ENCODE measurements around the gene KCTD15. TPM values are rescaled to one million over a fixed set of nuclear protein-coding genes. Genes with fewer than 3 reads are reported as not detected.
"Not testable (repeated sequence)": the region's sequence is repeated elsewhere in the genome, so short reads cannot be mapped to it uniquely, and the experiment has no call there.

KCTD15 gene
- total RNA-seq, 1 donor from 2014 or later = 11.0 TPM

DNA sequence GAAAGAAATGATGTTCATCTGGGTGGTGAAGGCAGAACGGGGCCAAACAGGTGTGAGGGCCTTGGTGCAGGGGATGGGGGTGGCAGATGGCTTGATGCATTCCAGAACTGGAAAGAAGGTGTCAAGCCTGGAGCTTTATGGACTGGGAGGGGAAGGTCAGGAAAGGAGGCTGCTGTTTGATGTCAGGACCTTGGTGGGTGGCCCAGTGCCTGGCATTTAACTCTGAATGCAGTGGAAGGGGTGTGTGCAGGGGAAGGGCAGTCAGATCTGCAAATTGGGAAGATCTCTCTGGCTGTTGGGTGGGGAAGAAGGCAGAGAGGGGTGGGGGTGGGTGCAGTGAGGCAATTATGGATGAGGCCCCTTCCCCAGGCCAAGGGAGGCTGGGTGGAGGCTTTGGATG, 11.7 kb downstream of the KCTD15 start:
- intact Hi-C loops (cut with DNase I) = no loop called here
- ATAC-seq (ENCODE audit: poor library complexity) = no peak
- DNase-seq = no peak

DNA sequence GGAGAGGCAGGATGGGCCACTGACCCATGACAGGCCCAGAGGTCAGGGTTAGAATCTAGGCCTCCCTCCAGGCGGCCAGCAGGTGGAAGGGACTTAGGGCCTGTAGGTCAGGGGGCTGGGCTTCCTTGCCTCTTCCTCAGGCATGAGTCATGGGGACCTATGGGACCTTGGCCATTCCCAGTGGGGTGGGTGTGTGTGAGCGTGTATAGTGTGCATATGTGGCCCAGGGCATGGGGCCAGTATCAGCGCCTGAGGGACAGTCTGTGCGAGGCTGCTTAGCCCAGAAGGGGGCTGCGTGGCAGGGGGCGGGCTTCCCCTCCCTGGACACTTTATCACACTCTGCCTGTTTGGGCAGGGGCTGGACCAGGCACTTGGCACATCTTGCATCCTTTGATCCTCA, 13.3 kb downstream of the KCTD15 start:
- intact Hi-C loops (cut with DNase I) = no loop called here
- DNase-seq = peak; percentile 41

DNA sequence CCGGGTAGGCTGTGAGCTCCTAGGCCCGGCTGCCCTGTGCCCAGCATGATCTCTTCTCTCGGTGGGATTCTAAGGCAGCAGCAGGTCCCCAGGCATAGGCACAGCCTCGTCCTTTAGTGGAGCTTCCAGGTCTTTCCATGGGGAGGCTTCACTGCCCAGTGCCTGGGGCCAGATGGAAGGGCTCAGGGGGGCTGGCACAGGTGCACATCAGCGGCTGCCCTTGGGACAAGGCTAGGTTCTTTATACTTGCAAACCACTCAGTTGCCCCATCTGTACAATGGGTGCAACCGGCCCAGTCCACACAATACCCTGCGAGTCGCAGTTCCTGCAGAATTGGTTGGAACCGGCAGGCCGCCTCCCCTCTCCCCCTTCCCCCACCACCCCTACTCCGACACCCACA, 14.2 kb downstream of the KCTD15 start:
- DNase-seq (peak; percentile 23), ATAC-seq (ENCODE audit: poor library complexity) (no peak)
- intact Hi-C loops (cut with DNase I) = no loop called here

More for the DNA sequence above, 13.3 kb downstream of the KCTD15 start:
- ATAC-seq (ENCODE audit: poor library complexity) = no peak

DNA sequence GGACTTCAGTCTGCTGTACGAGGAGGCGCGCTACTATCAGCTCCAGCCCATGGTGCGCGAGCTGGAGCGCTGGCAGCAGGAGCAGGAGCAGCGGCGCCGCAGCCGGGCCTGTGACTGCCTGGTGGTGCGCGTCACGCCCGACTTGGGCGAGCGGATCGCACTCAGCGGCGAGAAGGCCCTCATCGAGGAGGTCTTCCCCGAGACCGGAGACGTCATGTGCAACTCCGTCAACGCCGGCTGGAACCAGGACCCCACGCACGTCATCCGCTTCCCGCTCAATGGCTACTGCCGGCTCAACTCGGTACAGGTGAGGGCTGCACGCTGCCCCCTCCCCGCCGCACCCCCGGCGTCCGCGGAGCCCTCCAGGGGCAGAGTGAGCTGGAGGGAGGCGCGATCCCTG, 14.6 kb downstream of the KCTD15 start:
- intact Hi-C loops (cut with DNase I) = no loop called here
- DNase-seq (peak; percentile 32), ATAC-seq (ENCODE audit: poor library complexity) (no peak)

DNA sequence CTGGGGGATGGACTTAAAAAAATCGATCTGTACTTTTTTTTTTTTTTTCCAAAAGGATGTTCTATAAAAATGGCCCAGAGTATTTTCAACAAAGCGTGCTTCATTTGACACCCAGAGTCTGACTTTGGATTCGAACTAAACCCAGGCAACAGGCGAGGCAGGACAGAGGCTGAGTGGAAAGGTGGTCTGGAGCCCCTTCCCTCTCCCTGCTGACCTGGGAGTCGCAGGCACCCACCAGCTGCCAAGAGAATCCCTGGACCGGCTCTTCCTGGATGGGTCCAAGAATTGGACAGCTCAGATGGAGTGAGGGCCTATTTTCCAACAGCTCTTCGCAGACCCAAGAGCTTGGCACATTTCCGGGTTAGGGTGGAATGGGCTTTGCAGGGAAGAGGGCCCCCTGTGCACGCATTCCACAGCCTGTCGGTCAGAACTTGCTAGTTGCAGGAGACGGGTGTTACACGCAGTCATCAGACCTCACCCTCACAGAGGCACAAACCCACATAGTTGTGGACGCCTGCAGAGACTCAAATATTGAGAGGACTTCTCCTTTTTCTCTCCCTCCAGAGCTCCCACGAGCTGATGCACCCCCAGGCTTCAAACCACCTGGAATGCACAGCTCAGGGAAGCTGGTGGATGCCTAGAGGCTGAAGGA, 15.2 kb downstream of the KCTD15 start:
- DNase-seq = no peak
- ATAC-seq (ENCODE audit: poor library complexity) = no peak
- intact Hi-C loops (cut with DNase I) = no loop called here

DNA sequence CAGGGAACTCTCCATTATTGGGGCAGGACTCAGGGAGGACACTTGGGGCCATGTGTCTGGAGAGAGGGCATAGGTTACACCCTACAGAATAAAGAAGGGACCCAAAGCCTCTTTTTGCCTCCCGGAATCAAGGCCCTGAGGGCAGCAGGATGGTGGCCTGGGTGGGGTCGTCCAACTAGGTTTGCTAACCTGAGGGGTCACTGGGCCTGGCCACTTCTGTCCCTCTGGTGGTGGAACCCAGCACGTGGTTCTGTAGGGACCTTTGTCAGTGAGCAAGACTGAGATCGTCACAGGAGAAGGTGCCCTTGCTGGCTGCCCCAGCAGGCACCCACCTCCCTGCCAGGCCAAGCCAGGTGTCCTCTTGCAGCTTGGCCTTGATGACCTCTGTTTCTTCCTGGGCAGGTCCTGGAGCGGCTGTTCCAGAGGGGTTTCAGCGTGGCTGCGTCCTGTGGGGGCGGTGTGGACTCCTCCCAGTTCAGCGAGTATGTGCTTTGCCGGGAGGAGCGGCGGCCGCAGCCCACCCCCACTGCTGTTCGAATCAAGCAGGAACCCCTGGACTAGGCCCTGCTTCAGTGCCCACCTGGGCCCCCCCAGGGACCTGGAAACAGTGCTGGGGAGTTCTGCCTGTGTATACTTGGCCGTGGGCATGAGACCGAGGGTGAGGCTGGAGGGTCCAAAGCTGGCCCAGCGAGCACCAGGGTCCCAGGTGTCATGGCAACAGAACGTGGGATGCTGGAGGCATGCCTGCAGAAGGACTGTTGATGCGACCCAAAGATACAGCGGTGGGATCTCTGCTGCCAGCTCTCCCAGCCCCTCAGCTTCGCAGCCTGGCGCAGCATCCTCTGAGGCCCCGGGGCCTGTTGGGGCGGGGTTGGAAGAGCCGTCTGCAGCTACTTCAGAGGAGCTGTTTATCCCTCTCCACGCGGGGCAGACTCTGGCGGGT, 16.0 kb downstream of the KCTD15 start:
- ATAC-seq (ENCODE audit: poor library complexity) (no peak), DNase-seq (peak; percentile 38)
- intact Hi-C loops (cut with DNase I) = no loop called here

DNA sequence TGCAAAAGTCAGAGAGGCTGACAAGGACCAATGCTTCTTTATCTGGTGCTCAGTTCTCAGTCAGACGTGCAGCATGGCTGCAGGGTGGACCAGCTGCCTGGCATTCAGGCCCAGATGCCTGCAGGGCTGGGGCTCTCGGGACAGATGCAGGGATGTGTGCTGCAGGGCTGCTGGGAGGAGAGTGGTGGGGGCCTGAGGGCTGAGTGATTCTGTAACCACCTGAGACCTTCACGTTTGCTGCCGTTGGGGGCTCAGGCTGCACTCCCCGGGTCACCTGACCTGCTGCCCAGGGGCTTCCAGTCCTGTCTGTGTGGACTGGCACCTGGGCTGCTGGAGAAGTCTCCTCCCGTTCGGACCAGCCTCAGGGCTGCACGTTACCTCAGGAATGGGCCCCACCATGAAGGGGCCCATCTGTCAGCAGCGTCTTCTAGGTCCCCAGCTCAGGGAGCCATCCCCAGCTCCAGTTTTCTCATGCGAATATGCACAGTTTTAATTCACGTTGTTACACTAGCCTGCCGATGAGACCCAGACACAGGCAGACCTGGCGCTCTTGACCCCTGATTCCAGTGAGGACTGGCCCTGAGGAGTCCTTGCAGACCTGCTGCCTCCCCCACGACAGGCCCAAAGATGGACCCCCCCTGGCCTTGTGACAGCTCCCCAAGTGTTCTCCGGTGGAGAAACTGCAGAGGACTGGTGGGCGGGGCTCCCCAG, 16.9 kb downstream of the KCTD15 start:
- DNase-seq = peak; percentile 29
- no peak for ATAC-seq (ENCODE audit: poor library complexity)
- intact Hi-C loops (cut with DNase I) = no loop called here

DNA sequence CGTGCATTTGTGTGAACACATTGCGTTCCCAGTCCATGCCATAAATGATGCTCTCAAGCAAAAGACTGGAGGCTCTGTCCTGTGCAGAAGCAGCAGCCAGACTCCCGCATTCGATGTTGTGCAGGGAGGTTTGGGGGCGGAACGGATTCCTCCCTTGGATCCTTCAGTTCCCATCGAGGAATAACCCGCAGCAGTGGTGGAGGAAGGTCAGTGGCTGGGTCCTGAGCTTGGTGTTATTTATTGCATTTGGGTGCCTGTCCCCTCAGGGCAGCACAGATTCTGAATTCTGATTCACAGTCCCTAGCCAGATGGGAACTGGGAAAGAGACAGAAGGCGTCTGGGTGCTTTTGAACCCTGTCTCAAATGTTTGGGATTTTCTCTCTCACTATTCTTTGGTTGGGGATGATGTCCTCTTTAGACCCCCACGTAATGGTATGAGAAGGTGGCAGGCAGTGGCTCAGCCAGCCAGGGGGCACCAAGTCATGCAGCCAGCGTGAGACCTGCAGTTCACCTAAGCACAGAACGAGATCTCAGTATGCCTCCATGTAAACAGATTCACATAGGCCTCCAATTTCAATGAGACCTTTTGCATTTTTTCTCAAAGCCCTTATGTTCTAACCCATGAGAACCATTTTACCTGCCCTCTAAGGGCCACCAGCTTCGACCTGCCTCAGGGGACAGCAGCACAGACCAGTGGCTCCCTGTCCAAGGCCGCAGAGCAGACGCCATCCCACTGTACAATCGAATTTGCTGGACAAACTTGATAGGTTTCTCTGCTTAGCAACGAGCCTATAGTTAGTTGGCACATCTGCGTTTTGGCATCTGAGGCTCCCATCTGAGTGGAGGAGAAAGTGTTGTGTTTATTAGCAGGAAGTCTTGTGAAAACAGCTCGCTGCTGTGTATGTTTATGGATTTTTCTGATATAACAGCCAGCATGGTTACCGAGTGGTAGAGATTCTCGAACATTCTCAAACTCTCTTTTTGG, 17.8 kb downstream of the KCTD15 start:
- intact Hi-C loops (cut with DNase I) = no loop called here
- DNase-seq (peak; percentile 13), ATAC-seq (ENCODE audit: poor library complexity) (no peak)

DNA sequence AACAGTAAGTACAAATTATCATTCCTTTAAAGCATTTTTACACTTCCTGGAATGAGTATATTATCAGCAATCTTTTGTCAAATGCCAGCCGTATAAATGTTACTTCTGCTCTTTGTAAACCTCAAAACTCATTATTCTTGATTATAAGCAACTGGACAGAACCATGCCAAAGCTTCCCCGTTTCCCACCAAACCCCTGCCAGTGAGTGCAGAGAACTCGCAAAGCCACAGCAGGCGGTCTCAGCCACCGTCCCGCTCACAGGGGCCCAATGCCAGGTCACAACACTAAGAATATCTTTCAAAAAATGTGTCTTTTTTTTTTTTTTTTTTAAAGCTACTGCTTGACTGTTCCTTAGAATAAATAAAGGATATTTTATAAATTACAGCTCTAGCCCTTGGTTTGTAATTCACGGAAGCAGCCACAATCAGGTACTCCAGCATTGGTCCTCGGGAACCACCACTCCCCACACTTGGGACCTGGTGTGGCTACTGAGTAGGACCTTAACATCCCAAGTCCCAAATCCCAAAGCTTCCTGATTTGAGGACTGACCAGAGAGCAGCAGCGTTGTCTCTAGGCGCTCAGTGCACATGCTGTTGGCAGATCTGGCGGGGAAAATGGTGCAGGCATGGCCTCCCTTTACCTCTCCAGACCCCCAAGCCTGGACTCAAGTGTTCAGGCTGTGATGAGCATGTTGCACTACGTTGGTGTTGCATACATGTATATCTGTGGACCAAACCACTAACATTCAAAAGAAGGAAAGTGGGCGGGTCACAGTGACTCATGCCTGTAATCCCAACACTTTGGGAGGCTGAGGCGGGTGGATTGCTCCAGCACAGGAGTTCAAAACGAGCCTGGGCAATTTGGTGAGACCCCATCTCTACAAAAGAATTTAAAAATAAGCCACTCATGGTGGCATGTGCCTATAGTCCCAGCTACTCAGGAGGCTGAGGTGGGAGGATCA, 19.0 kb downstream of the KCTD15 start:
- intact Hi-C loops (cut with DNase I) = no loop called here
- peak; percentile 16 for DNase-seq
- ATAC-seq (ENCODE audit: poor library complexity) = no peak

DNA sequence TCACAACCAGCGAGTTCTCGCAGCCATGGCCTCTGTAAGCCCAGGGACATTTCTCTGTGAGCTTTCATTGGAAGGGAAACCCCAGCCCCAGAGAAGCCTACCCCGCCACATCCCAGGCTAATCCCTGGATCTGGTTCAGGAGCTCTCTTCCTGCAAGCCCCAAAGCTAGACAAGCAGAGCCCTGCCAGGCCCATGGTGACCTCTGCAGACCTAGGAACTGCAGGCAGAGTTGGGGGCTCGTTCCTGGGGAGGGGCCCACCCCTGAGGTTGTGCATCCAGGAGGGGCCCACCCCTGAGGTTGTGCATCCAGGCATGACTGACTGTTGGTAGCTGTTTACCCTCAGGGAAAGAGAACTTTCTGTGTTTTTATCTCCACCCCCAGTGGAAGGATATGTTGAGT, 21.7 kb downstream of the KCTD15 start:
- intact Hi-C loops (cut with DNase I) = no loop called here
- ATAC-seq (ENCODE audit: poor library complexity) (no peak), DNase-seq (peak; percentile 30)

DNA sequence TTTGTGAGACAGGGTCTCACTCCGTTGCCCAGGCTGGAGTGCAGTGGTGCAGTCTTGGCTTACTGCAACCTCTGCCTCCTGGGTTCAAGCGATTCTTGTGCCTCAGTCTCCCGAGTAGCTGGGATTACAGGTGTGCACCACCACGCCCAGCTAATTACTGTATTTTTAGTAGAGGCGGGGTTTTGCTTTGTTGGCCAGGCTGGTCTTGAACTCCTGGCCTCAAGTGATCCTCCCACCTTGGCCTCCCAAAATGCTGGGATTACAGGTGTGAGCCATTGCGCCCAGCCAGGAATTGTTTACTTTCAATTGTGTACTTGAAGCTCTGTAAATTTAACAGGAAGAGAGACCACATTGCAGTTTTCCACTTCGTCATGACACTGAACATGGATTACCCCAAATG, 22.4 kb downstream of the KCTD15 start:
- intact Hi-C loops (cut with DNase I); ATAC-seq (ENCODE audit: poor library complexity): not testable (repeated sequence)
- peak; percentile 3 for DNase-seq

DNA sequence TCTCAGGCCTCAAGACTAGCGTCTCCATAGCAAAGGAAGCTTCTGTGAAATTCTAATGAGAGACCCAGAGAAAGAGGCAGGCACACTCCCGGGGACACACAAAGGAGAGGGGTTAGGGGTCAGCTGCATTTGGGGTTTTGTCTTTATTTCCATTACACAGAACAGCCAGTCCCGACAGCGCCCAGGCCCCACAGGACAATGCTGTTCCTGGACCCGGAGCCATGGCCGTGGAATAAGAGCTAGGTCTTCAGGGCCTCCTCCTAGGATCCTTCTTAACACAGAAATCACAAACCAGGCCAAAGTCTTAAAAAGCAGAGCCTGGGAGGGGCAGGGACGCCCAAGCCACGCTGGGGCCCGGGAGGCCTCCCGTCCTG, 22.8 kb downstream of the KCTD15 start:
- intact Hi-C loops (cut with DNase I) = no loop called here
- no peak for ATAC-seq (ENCODE audit: poor library complexity)

DNA sequence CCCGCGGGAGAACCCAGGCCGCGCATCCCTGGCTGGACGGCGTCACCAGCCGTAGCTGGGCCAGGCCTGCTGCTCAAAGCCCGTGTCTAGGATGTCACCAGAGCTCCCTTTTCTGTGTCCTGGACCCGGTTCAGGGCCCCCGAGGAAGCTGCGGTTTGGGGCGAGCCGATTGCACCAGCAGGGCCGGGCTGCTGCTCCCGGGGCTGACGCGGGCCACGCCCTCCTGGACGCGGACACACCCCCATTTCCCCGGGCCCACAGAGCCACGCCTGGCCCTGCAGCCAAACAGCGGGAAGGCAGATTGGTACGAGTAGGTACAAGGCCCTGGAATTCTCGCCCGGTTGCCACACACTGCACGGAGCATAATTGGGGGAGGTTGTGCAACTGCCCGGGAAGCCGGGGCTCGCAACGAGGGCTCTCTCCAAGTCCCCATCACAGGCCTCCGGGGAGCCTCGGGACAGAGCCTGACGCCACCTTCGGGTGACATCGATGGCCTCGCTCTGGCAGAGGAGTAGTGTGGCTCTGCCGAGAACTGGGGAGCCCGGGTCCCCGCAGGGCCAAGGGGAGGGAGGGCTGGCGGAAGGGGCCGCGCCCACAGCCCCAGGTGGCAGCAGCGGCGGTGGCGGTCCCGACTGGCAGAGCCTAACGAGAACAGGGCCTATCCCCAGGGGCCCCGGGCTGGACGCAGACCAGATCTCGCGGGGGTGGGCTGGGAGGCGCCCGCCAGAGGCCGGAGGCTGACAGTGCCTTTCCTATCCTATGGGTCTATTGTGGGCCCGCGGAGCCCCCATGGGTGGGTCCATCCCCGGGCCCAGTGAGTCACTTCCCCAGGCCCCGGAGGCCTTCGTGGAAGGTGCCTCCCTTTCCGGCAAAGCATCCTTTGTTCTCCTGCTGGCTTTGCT, 23.5 kb downstream of the KCTD15 start:
- DNase-seq (peak; percentile 91), ATAC-seq (ENCODE audit: poor library complexity) (peak; percentile 93)
- intact Hi-C loops (cut with DNase I) = no loop called here

More for the DNA sequence above, 22.8 kb downstream of the KCTD15 start:
- no peak for DNase-seq

DNA sequence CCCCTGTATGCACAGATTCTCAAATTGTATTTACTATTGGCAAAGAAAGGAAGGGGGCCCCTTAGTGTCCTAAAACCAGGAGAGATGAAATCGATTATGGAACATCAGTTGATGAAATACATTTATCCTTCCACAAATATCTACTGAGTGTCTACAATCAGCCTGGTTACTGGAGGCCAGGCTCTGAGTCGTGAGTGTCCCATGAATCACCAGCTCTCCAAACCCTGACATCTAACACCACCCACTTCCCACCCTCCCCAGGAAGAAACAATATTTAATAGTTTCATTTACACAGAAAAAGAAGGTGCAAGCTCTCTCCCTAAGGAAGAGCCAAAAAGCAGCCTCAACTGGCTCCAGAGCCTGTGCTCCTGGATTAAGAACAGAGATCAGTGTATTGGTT, 25.2 kb downstream of the KCTD15 start:
- ATAC-seq (ENCODE audit: poor library complexity) (no peak), DNase-seq (no peak)
- intact Hi-C loops (cut with DNase I) = no loop called here

DNA sequence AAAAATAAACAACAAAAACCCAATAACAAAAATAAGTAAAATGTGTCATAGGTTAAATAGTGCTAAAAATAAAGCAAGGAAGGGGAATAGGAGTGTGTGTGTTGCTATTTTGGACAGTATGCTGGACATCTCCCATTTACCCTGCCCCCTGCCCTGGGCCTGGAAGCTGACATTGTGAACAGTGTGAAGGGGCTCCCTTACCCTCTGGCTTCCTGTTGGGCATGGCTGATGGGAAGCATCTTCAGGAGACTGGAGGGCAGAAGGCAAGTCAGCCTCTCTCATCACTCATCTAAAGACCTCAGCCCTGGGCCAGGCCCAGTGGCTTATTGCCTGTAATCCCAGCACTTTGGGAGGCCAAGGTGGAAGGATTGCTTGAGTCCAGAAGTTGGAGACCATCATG, 26.7 kb downstream of the KCTD15 start:
- no peak for DNase-seq
- intact Hi-C loops (cut with DNase I) = no loop called here
- ATAC-seq (ENCODE audit: poor library complexity) = no peak

DNA sequence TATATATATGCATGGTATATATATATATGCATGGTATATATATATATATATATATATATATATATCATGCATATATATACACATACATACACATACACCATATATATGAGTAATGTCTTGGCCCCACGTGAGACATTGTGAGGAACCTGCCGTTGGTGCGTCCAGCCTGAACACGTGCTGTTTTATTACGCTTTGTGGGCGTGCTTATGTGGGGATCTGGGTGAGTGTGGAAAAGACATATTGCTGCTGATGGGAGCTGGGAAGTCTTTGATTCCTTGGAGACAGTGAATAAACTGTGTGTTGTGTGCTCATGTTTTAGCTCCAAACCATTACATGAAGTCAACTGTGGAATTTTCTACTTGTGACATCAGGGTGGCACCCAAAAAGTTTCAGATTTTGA, 28.9 kb downstream of the KCTD15 start:
- intact Hi-C loops (cut with DNase I) = no loop called here
- DNase-seq = no peak
- ATAC-seq (ENCODE audit: poor library complexity) = no peak
